Activated CD8-positive, alpha-beta memory T cell treated with anti-CD3 and anti-CD28 coated beads, Interleukin-2, amount 10 ng/mL, durations not matched to agents 7 days and 5 days (primary cell): ENCODE results near the gene TIRAP. TPM values are rescaled to one million over a fixed set of nuclear protein-coding genes. Genes with fewer than 3 reads are reported as not detected.

Experiments used
- ATAC-seq: fragments of 150-1000 bp; cut with Tn5 transposase; one replicate; pipeline ENCODE4 v1.10.0; 2021; ENCODE audit warnings: moderate library complexity
- CTCF ChIA-PET: fragments of 350-600 bp; sonication (Branson Sonifier 250); formaldehyde crosslinking; loops from one replicate; lab custom pipeline; 2021; ENCODE audit warnings: antibody characterized with exemption; lab: Charles Lee
- DNase-seq: peaks from one replicate; pipeline ENCODE4 v3.0.0-alpha.2; 2020
- H3K27ac Mint-ChIP-seq: one replicate; pipeline ENCODE4 v1.8.0; 2021; ENCODE audit warnings: mild to moderate bottlenecking, mixed read lengths
- H3K27me3 Mint-ChIP-seq: one replicate; pipeline ENCODE4 v1.8.0; 2021; ENCODE audit warnings: mixed read lengths
- H3K36me3 Mint-ChIP-seq: one replicate; pipeline ENCODE4 v1.8.0; 2021; ENCODE audit warnings: mild to moderate bottlenecking, mixed read lengths
- H3K4me1 Mint-ChIP-seq: one replicate; pipeline ENCODE4 v1.8.0; 2021; ENCODE audit warnings: mixed read lengths
- H3K4me3 Mint-ChIP-seq: one replicate; pipeline ENCODE4 v1.8.0; 2021; ENCODE audit warnings: mild to moderate bottlenecking, moderate library complexity, mixed read lengths
- H3K9me3 Mint-ChIP-seq: one replicate; pipeline ENCODE4 v1.8.0; 2022; ENCODE audit warnings: low read depth, mixed read lengths
- total RNA-seq, 2 experiments: library from RNA; stranded (reverse); gene quantifications; one replicate each; pipeline ENCODE4 v1.2.3, GENCODE V29; 2021

Gene TIRAP
- total RNA-seq, 2 experiments from 2014 or later = 14.3 to 14.8 TPM

DNA sequence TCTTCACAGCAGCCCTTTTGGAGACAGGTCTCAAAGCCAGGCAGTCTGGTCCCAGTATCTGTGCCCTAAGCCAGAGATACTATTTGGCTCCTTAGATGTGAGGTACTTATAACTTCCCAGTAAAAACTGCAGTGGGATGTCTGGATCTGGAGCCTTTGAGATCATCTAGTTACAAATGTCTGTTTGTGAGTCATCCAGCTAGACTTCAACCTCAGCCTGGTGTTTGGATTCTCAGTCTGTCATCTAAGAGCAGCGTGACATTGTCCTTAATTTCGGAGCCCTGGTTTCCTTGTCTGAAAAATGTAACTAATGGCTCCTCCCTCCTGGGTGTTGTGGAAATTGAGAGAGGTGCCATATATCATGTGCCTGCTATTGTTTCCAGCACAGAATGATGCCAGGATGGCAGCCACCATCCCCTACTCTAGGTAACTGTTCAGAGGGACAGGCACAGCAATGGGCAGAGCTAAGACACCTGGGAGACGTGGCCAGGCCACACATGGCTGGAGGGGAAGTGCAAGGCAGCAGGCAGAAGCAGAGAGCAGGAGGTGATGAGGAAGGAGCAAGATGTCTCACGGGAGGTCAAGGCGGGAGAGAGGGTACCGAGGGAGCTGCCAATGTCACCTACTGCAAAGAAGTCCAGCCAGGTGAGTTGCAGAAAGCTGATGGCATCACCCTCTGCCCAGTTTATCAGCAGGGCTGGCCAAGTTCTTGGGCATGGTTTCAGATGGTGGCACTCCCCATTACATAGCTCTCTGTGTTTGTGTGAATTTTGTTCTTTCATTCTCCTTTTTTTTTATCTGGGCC is 52.0 kb downstream of the TIRAP start:
- no peaks in the 10 kb centered on the region for H3K27me3 Mint-ChIP-seq
- no peak overlapping the region for H3K27ac Mint-ChIP-seq
- no peak overlapping the region for H3K4me3 Mint-ChIP-seq
- no peak for DNase-seq
- CTCF ChIA-PET = interaction anchor here (1.5 kb wide), 1 partner anchor 146 kb away, joined by 4 read pairs; no protein-coding TSS in a partner anchor
- no peaks in the 10 kb centered on the region for H3K9me3 Mint-ChIP-seq
- no peak for ATAC-seq
- H3K4me1 Mint-ChIP-seq = peaks cover 25% of the 10 kb centered on the region
- peaks cover 14% of the 10 kb centered on the region for H3K36me3 Mint-ChIP-seq

DNA sequence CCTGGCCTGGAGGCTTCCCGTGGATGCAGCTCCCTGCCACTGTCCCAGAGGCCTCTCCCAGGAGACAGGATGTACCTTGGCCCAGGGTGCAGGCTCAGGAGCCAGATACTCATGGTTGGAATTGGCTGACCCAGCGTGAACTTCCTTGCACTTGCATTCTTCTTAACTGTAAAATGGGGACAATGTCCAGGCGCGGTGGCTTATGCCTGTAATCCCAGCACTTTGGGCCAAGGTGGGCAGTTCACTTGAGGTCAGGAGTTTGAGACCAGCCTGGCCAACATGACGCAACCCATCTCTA is 52.5 kb downstream of the TIRAP start:
- H3K36me3 Mint-ChIP-seq = peaks cover 14% of the 10 kb centered on the region
- peak overlapping the region; percentile 21 for H3K27ac Mint-ChIP-seq
- H3K27me3 Mint-ChIP-seq = no peaks in the 10 kb centered on the region
- H3K4me1 Mint-ChIP-seq = peaks cover 19% of the 10 kb centered on the region
- H3K4me3 Mint-ChIP-seq = no peak overlapping the region
- ATAC-seq = no peak
- DNase-seq = no peak
- CTCF ChIA-PET = interaction anchor here (1.5 kb wide), 1 partner anchor 145 kb away, joined by 4 read pairs; no protein-coding TSS in a partner anchor
- no peaks in the 10 kb centered on the region for H3K9me3 Mint-ChIP-seq

DNA sequence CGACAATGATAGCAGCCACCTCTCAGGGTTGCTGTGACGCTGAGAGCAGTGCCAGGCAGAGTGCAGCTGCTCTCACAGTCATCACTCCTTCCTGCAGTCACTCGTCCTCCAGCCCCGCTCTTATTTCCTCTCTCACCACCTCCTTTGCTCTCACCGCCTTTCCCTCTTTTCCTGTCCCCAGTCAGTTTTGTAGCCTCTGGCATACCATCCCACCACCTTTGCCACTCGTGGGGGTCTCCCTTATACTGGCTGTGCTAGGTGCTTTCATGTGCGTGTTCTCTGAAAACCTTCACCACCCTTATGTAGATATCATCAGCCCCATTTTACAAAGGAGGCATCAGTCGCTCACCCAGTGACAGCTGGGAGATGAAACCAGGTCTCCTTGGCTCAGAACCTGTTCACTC is 53.2 kb downstream of the TIRAP start:
- DNase-seq = no peak
- Mint-ChIP-seq H3K4me1 (peaks cover 20% of the 10 kb centered on the region), H3K9me3 (no peaks in the 10 kb centered on the region), H3K36me3 (peaks cover 15% of the 10 kb centered on the region), H3K27me3 (no peaks in the 10 kb centered on the region), H3K4me3 (no peak overlapping the region), H3K27ac (peak overlapping the region; percentile 67)
- ATAC-seq = no peak
- CTCF ChIA-PET = no interaction called here

DNA sequence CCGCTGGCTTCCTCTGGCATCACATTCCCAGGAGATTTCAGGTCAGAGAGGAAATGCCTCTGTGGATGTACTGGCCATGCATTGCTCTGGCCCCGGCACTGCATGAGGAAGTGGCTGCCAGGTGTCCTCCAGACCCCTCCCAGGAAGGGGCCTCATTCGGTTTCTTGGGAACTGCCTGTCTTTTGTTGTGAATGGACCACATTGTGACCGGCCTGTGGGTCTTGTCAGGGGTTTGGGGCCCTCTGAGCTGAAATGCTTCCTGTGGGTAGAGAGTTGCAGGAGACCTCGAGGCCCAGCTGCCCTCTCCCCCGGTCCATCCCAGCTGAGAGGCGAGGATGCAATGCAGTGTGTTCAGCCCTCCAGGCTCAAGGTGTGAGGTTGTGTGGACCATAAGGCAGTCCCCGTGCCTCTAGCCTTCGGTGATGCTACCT is 53.8 kb downstream of the TIRAP start:
- H3K27ac Mint-ChIP-seq = peak overlapping the region; percentile 67
- ATAC-seq = no peak
- H3K27me3 Mint-ChIP-seq = no peaks in the 10 kb centered on the region
- no peak overlapping the region for H3K4me3 Mint-ChIP-seq
- CTCF ChIA-PET = interaction anchor here (1.1 kb wide), 2 partner anchors 8 to 26 kb away, joined by 3 read pairs; no protein-coding TSS in a partner anchor
- no peak for DNase-seq
- peaks cover 25% of the 10 kb centered on the region for H3K4me1 Mint-ChIP-seq
- no peaks in the 10 kb centered on the region for H3K9me3 Mint-ChIP-seq
- peaks cover 19% of the 10 kb centered on the region for H3K36me3 Mint-ChIP-seq

DNA sequence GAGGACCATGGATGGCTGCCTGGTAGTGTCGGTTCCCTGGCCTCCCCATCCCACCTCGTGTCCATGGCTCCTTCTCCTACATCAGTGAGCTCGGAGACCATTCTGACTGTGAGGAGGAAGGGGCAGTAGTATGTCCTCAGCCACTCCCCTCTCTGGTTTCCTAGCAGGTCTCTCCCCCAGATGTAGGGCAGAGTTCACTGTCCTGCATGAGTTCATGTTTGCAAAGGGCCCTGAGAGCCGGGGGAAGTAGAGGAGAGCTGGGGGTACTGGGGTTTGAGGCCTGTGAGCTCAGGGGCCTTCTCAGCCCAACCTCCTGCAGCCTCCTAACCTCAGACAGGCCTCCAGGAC is 54.2 kb downstream of the TIRAP start:
- H3K27ac Mint-ChIP-seq = no peak overlapping the region
- CTCF ChIA-PET = interaction anchor here (1.1 to 1.7 kb wide), 3 partner anchors 9 to 26 kb away, joined by 3 to 4 read pairs (median 3); no protein-coding TSS in a partner anchor

DNA sequence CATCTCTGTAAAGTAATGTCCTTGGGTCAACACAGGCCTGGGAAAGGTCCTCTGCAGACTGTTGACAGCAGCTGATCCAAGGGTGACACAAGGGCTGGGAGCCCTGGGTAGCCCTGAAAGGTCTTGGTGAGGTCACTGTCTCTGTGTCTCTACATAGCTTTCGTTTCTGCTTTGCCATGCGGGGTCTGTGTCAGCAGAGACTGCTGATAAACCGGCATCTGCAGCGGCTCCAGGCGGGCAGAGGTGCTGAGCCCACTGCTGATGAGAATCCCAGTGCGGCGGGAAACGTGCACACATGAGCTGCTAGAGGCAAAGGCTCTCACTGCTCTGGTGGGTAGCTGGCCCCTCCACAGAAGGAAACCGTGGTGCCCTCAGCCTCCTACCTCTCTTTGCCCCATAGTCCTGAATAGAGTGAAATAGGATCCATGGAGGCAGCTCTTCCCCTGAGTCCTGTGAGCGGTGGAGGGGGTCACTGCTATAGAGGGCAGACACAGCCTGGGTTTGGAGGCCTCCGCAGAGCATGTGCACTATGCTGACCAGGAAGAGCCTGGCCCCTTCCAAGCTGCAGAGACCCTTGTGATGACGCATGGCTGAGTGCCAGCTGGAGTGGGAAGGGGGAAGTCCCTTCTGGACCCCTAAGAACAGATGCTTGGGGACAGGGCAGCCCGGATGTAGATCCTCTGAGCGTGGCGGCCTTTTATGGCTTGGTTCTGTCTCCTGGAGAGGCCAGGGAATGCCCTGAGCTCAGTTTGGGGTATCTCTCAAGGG is 54.8 kb downstream of the TIRAP start:
- ATAC-seq = no peak
- no peaks in the 10 kb centered on the region for H3K27me3 Mint-ChIP-seq
- CTCF ChIA-PET = interaction anchor here (1.1 to 1.7 kb wide), 3 partner anchors 9 to 27 kb away, joined by 3 to 4 read pairs (median 3); no protein-coding TSS in a partner anchor
- no peak overlapping the region for H3K4me3 Mint-ChIP-seq
- no peaks in the 10 kb centered on the region for H3K9me3 Mint-ChIP-seq
- no peak overlapping the region for H3K27ac Mint-ChIP-seq
- no peak for DNase-seq
- peaks cover 31% of the 10 kb centered on the region for H3K4me1 Mint-ChIP-seq
- H3K36me3 Mint-ChIP-seq = peaks cover 22% of the 10 kb centered on the region

More for the DNA sequence above, 54.2 kb downstream of the TIRAP start:
- Mint-ChIP-seq H3K4me1 (peaks cover 29% of the 10 kb centered on the region), H3K9me3 (no peaks in the 10 kb centered on the region), H3K36me3 (peaks cover 23% of the 10 kb centered on the region), H3K4me3 (no peak overlapping the region), H3K27me3 (no peaks in the 10 kb centered on the region)
- no peak for DNase-seq
- no peak for ATAC-seq

DNA sequence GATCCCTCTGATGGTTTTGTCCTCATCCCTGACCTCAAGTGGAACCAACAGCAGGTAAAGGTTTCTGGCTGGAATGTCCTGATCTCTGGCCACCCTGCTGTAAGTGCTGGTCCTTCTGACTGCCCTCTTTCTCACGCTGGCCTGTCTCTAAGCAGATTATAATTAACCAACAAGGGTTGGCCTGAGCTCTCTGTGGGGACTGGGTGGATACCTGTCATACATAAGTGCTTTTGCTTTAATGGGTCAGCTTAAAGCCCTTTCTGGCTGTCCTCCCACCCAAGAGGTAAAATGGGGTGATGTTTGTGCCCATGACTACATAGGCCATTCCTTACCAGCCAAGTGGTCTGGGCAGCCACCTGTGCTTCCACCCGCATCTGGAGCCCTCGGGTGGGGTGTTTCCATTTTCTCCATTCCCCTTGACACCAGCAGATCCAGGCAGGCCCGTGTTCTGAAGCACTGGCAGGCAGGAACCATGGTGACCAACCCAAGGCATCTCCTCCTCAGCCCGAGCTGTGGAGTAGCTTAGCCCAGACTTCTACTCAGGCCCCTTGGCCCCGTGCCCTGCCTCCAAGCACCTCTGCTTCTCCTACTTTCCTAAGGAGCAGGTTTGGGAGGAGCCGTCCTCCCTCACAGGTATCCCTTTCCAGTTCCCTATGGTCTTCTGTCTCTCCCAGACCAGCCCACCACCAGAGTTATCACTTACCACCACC is 55.6 kb downstream of the TIRAP start:
- ATAC-seq (no peak), DNase-seq (no peak)
- Mint-ChIP-seq H3K27me3 (no peaks in the 10 kb centered on the region), H3K27ac (no peak overlapping the region), H3K9me3 (no peaks in the 10 kb centered on the region), H3K4me1 (peaks cover 31% of the 10 kb centered on the region), H3K4me3 (no peak overlapping the region), H3K36me3 (peaks cover 23% of the 10 kb centered on the region)
- CTCF ChIA-PET = interaction anchor here (1.7 kb wide), 1 partner anchor 10 kb away, joined by 4 read pairs; no protein-coding TSS in a partner anchor

DNA sequence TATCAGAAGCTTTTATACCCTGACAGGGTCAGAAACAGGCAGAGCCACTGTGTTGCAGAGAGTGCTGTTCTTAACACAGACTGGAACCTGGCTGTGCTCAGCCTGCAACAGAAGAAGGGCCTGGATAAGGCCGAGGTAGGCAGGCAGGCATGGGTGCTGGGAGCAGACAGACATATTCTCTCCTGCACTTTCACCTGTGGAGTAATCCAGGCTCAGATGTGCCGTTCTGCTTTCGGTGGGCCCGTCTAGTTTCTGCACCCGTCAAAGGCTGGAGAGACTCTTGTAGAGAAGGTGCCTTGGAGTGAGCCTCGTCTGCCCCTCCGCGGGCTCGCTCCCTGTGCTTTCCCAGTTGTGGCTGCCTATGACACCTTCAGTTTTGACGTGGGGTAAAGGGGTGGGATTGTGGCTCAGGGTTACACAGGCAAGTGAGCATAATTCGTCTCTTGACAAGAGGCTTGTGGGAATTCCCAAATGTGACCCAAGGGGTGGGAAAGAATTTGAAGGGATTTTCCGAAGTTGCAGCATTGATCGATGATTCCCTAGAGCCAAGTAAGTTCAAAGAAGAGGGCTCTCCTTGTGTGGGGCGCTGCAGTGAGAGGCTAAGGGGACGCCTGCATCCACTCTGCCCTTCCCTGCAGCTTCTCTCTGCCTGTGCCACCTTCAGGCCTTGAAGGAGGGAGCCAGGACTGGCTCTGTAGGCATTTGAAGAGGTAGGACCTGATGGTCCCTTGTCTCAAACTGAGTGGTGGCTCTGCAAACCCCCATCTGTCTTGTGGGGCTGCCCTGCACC is 56.4 kb downstream of the TIRAP start:
- H3K9me3 Mint-ChIP-seq = no peaks in the 10 kb centered on the region
- CTCF ChIA-PET = interaction anchor here (1.7 kb wide), 1 partner anchor 9 kb away, joined by 4 read pairs; no protein-coding TSS in a partner anchor
- H3K4me1 Mint-ChIP-seq = peaks cover 31% of the 10 kb centered on the region
- ATAC-seq (no peak), DNase-seq (no peak)
- H3K27me3 Mint-ChIP-seq = no peaks in the 10 kb centered on the region
- H3K36me3 Mint-ChIP-seq = peaks cover 23% of the 10 kb centered on the region
- no peak overlapping the region for H3K4me3 Mint-ChIP-seq
- peak overlapping the region; percentile 11 for H3K27ac Mint-ChIP-seq

DNA sequence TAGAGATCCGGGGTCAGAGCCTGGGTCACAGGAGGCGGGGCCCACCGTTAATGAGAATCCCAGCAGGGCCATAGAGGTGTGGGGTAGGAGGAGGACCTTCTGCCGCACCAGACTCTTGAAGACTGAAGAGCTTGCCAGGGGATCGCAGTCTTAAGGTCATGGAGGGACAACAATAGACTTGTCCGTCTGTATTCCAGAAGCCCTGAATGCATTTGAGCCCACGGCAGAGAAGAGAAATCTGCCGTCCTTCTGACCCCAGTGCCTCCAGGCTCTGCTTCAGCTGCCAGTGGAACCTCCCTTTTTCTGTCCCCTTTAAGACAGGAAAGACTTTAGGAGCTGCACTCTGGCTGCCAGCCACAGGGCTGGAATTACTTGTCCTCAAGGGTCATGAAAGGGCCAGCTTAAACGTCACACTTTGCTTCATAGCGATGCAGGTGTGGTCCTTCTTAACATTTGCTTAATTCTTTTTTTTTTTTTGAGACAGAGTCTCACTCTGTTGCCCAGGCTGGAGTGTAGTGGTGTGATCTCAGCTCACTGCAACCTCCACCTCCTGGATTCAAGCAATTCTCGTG is 57.1 kb downstream of the TIRAP start:
- Mint-ChIP-seq H3K36me3 (peaks cover 22% of the 10 kb centered on the region), H3K27ac (no peak overlapping the region), H3K27me3 (no peaks in the 10 kb centered on the region), H3K9me3 (no peaks in the 10 kb centered on the region), H3K4me3 (no peak overlapping the region), H3K4me1 (peaks cover 28% of the 10 kb centered on the region)
- DNase-seq (no peak), ATAC-seq (no peak)
- CTCF ChIA-PET = no interaction called here

DNA sequence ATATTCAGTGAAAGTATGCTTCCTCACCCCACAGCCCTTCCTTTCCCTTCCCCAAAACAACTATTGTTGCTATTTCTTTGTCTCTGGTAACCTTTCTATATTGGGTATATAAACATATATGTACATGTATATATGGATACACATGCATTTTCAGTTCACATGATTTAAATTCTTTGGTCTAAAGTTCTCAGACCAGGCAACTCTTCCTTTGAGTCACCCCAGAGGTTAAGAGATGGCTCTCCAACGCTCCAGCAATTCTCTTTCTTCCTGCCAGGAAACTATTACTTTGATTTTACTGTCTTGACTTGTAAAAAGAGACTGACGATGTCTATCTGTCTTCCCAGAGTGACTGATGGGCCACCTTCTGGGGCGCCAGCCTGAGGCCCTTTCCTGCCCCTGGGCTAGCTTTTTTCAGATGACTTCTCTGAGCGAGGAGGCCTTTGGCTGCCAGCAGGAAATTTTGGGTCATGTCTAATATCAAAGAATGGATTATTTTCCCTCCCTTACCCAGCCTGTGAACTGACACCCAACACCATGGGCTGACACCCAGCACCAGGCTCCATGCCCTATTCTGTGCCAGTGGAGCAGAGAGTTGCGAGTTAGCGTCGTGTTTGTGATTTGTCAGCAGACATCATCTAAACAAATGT is 58.2 kb downstream of the TIRAP start:
- peak overlapping the region; percentile 29 for H3K27ac Mint-ChIP-seq
- H3K36me3 Mint-ChIP-seq = peaks cover 20% of the 10 kb centered on the region
- H3K4me3 Mint-ChIP-seq = no peak overlapping the region
- no peaks in the 10 kb centered on the region for H3K27me3 Mint-ChIP-seq
- CTCF ChIA-PET = interaction anchor here (0.8 kb wide), 1 partner anchor 30 kb away, joined by 3 read pairs; no protein-coding TSS in a partner anchor
- no peak for ATAC-seq
- H3K9me3 Mint-ChIP-seq = no peaks in the 10 kb centered on the region
- H3K4me1 Mint-ChIP-seq = peaks cover 29% of the 10 kb centered on the region
- no peak for DNase-seq

DNA sequence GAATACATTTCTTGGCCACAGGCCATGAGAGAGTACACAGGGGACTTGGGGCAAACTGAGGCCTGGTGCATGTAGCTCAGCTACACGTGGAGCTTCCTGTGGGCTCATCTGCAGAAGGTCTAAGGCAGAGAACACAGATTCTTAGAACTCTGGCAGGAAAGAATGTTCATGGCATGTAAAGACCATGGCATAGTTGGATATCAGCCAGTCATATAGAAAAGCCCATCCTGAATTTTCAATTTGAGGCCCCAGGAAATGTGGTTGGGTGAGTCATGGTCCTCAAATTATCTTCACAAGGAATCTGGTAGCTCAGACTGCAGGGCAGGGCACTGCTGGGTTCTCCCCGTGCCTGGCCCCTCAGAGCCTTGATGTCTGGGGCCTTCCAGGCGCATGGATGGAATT is 58.9 kb downstream of the TIRAP start:
- DNase-seq = no peak
- H3K4me3 Mint-ChIP-seq = no peak overlapping the region
- H3K27me3 Mint-ChIP-seq = no peaks in the 10 kb centered on the region
- H3K4me1 Mint-ChIP-seq = peaks cover 26% of the 10 kb centered on the region
- H3K9me3 Mint-ChIP-seq = no peaks in the 10 kb centered on the region
- peak overlapping the region; percentile 34 for H3K27ac Mint-ChIP-seq
- ATAC-seq = no peak
- H3K36me3 Mint-ChIP-seq = peaks cover 20% of the 10 kb centered on the region
- CTCF ChIA-PET = interaction anchor here (0.8 kb wide), 1 partner anchor 31 kb away, joined by 3 read pairs; no protein-coding TSS in a partner anchor

DNA sequence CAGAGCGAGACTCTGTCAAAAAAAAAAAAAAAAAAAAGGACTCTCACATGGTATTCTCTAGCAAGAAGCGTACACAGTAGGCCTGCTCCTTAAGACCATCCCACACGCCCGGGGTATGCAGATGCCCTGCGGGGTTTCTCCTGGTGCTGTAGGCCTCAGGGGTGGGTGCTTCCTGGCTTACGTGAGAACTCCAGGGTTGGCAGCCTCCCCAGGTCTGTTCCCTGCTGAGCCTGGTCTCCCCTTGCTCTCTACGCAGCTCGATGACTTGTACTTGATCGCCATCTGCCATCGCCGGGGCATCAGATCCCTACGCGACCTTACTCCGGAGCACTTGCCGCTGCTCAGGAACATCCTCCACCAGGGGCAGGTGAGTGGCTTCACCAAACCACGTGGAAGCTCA is 60.2 kb downstream of the TIRAP start:
- DNase-seq (no peak), ATAC-seq (no peak)
- Mint-ChIP-seq H3K27me3 (no peaks in the 10 kb centered on the region), H3K36me3 (peaks cover 20% of the 10 kb centered on the region), H3K27ac (no peak overlapping the region), H3K4me3 (no peak overlapping the region), H3K9me3 (no peaks in the 10 kb centered on the region), H3K4me1 (peaks cover 23% of the 10 kb centered on the region)
- CTCF ChIA-PET = no interaction called here
